ENCODE data around the gene RAMACL.

RAMACL gene

DNA sequence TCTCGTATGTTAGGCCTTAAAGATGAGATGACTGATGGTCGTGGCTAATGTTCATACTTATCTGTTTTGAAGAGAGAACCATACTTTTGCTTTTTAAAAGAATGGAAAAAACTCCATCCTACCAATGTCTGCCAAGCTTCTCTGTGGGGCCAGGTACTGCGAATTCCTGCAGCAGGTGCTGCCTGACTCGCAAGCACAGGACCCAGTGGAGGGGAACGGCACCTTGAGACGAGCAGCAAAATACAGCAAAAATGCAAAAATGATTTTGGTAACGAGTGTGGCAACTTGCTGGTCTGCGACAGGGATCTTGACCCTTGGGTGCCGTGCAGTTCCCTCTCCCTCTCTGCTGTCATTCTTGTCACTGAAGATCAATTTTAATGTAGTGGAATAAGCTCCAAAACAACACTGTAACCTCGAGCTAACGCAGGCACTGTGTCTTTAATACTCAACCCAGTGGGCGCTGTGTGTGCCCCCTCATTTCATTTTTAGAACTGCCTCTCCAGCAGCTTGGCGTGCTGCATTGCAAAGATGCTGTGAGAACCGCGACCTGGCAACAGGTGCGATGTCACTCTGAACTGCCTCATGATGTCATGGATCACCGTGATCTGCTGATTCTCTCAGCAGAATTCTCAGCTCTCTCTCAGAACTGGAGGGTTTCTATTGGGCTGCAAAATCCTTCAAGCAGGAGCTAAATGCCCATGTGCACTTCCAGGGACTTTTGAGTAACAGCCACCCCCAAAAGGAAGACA, 51.6 kb downstream of the RAMACL start:
- TF ChIP-seq, protein P1, sequence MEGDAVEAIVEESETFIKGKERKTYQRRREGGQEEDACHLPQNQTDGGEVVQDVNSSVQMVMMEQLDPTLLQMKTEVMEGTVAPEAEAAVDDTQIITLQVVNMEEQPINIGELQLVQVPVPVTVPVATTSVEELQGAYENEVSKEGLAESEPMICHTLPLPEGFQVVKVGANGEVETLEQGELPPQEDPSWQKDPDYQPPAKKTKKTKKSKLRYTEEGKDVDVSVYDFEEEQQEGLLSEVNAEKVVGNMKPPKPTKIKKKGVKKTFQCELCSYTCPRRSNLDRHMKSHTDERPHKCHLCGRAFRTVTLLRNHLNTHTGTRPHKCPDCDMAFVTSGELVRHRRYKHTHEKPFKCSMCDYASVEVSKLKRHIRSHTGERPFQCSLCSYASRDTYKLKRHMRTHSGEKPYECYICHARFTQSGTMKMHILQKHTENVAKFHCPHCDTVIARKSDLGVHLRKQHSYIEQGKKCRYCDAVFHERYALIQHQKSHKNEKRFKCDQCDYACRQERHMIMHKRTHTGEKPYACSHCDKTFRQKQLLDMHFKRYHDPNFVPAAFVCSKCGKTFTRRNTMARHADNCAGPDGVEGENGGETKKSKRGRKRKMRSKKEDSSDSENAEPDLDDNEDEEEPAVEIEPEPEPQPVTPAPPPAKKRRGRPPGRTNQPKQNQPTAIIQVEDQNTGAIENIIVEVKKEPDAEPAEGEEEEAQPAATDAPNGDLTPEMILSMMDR (conservative IDR thresholded peaks at IDR 0.05; ENCODE audit: control insufficient read depth, insufficient read depth, low read depth, low read length), result no peak
- no peak for DNase-seq (ENCODE audit: low read depth)
- no peak overlapping the region for H3K4me3 ChIP-seq (ENCODE audit: control insufficient read depth, low read depth, low read length)

DNA sequence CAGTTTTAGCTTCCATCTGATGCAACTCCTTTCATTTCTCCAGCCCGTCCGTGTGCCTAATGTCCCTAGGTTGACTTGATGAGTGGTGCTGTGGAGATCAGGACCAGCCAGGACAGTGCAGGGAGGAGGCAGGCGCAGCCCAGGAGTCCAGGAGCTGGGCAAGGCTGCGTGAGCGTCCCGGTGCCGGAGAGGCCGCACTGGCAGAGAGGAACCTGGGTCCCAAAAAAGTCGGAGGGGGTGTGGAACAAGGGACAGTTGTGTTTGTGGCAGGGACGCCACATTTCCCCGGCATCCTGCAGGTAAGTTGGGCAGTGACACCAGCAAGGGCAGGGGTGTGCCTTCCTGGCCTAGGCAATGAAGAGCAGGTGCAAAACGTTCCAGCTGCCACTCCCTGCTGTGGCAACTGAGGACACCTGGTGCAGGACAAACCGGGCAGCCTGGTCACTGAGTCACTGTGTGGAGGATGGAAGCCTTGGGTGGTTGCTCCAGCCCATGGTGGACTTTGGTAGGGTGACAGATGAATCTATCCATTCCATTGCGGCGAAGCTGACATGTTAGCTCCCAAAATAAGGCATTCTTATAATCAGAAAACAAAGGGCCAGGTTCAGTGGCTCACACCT, 53.2 kb downstream of the RAMACL start:
- TF ChIP-seq, protein P1 (conservative IDR thresholded peaks at IDR 0.05; ENCODE audit: control insufficient read depth, insufficient read depth, low read depth, low read length), result no peak
- DNase-seq (ENCODE audit: low read depth), result no peak

More for the DNA sequence above, 53.2 kb downstream of the RAMACL start:
- no peak overlapping the region for H3K4me3 ChIP-seq (ENCODE audit: control insufficient read depth, low read depth, low read length)
